HG03571 (cell line): ENCODE results near the gene OTUD5.

ENCODE experiments used
- ATAC-seq: cut with Tn5 transposase; IDR thresholded peaks from one replicate; pipeline ENCODE4 v1.9.1; 2021; ENCODE audit not compliant: unreplicated experiment

OTUD5 gene

DNA sequence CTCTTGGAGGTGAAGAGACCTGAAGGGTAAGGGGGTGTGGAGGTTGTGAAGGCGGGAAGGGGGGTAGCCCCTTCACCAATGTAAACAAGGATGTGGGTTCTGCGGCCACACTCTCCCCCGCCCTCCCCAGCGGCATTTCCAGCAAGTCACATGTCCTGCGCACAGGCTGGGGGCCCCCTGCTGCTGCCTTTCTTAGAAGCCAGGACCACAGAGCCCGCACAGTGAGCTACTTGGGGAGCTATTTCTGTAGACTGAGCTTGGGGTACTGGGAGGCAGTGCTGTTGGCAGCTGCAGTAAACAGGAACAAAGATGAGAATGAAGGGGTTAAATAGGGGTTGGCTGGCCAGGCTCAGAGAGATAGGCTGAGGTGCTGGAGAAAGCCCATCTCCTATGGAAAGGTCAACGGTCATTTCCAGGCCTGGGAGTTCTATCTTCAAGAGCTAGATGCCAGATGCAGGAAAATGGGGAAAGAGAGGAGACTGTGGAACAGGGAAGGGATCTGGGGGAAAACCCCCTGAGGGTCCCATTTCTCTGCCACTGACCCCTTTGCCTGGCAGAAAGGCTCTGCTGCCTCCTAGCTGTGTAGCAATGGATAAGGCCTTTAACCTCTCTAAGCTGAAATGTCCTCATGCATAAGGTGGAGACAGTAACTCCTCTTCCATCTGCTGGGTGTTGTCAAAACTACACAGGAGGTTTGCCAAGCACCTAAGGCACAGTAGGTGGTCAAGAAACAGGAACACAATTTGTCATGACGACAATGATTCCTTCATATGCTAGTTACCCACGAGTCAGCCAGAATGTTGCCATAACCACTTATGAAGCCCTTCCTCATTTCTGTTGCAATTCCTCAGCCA lies 20.1 kb downstream of the OTUD5 start:
- ATAC-seq, result peak; percentile 69

DNA sequence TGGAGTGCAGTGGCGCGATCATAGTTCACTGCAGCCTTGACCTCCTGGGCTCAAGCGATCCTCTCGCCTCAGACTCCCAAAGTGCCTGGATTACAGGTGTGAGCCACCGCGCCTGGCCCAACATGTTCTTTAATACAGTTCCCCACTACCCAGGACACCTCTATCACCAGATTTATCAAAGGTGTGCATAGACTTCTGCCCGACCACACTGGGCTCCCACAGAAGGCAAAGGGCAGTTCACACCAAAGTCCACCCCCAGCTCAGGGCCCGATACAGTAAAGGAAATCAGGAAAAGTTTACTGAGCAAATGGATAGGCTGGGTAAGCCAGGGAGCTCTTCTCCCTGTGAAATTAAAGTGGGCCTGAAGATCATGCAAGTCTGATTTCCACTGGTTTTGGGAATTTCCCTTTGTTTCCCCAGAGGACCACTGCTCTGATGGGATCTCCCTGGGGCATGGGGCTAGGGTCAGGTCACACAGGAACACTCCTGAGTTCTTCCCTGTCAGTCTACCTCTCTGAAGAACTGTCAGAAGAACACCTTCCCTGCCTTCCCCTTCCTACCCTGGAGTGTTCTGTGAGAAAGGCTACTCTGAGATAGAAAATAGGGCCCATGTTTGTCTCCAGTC lies 20.9 kb downstream of the OTUD5 start:
- ATAC-seq, result peak; percentile 3

DNA sequence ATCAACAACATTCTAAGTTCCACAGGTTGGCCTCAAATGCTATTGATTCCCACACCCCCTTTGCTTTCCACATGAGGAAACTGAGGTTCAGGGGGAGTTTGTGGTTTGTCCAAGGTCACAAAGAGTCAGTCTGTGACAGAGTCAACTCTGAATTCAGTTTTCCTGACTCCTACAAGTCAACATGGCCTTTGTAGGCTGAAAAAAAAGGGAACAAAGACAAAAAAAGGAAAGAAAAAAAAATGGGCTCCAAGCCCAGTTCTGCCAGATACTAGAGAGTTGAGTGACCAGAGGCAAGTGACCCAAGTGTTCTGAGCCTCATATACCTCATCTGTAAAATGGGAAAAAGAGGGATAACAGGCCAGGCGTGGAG lies 22.1 kb downstream of the OTUD5 start:
- no peak for ATAC-seq

DNA sequence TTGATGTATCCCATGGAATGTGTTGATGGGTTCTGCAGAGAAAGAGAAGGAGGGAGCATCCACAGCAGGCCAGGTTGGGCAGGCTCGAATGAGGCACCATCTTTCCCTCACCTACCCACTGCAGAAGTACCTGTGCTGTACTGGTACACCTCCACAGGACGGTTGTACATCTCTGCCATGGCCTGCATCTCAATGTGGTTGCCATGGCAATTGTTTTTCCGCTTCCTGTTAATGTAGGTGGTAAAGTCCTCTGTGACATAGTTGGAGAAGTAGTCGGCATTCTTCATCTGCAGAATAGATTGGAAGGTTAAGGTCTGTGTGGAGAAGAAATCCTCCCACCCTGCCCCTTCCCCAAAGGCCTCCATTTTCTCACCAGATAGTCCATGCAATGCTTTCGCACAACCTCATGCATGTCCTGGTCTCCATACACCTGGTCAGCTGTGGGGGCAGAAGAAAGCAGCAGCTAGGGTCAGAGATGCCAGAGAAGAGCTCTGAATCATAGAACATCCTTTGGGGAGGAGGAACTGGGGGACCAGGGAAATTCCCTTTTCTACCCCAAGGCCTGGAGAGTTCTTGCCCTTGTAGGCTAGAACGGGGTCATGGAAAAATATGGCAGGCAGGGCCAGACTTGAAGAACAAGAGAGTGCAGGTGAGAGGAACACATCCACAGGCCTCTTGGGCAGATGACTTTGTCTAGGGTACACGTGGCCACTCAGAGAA lies 22.7 kb downstream of the OTUD5 start:
- ATAC-seq, result no peak

DNA sequence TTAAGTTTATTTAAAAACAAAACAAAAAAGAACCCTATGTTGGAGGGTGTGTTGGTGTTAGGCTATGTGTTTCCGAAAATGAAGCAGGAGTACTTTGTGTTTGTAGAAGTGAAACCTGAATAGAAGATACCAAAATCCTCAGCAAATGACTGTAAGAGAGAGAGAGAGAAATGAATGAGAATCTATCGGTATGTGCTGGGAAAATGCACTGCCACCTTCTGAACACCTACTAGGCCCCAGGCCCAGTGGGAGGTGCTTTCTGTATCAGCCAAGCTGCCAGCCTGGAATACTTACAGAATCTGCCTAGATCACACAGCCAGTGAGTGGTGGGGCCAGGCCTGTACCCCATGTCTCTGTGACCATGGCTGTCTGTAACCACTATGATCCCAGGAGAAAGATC lies 23.6 kb downstream of the OTUD5 start:
- no peak for ATAC-seq

- ATAC-seq, result no peak
Observed at GRCh38 chrX:48927736-48928382, 29.5 kb downstream of the OTUD5 start.

DNA sequence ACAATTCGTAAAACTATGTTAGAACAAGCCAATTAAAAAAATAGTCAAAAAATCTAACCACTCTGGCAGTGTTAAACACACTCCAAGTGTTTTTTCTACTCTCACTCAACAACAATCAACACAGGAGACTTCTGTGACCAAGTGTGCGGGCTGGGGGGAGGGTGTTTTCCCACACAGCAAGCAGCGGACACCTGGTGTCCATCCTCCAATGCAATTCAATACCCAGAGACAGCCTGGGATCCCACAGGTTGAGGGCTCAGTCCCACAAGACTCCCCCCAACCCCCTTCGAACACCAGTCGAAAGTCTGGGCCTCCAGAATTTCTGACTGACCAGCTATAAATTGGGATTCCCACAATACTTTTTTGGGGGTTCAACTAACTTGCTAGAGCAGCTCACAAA lies 30.3 kb downstream of the OTUD5 start:
- no peak for ATAC-seq

DNA sequence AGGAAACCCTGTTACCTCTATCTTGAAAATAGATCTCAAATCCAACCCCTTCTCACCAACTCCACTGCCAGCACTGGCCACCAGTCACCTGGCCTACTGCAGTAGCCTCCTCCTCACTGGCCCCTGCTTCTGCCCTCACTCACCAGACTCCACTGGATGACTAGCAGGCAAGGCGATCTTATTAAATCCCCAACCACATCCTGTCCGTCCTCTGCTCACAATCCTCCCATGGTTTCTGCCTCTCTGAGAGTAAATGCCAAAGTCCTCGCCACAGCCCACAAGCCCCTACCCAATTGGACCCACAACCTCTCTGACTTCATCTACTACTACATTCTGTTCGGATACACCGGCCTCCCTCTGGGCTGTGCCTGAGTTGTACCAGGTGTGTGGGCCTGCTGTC lies 33.1 kb downstream of the OTUD5 start:
- no peak for ATAC-seq

DNA sequence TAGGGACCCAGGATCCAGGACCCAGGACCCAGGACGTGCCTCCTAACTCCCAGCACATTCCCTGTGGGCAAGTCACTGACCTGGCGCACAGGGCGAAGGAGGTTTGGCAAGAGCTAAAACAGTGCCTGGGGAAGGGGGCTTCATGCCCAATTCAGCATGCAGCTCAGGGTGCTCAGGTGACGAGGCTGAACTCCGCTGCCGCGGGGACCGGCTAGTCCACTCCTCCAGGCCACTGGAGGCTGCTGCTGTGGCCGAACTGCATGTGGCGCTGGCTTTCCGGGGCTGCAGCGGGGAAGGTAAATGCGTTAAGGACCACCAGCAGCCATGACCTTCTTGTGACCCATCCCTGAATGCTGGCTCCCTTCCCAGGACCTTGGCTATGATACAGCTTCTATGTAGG lies 33.6 kb downstream of the OTUD5 start:
- ATAC-seq, result no peak

GRCh38 chrX:48920718-48921104 lies 36.7 kb downstream of the OTUD5 start:
- no peak for ATAC-seq

- ATAC-seq, result no peak
Observed at GRCh38 chrX:48919947-48920717, 37.3 kb downstream of the OTUD5 start.

DNA sequence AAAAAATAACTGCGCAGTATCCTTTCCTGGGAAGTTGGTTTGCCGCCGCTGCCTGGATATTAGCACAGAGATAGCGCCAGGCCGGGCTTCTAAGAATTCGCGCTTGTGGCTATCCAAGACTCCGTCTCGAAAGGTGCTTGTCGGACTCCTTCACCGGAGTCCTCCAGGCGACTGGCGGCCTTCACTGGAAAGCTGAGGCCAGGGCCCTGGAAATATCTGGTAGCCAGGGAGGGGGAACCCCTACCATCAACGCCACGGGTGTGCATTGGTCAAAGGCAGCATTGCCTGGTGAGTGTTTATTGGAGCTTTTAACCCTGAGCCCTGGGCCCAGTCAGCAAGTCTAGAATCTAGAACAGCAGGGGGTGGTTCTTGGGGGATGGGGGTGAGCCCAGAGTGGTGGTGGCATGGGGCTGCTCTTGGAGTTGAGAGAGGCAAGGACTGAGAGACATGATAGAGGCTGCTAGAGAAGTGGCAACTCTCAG lies 38.0 kb downstream of the OTUD5 start:
- ATAC-seq, result peak; percentile 3

- ATAC-seq, result peak; percentile 73
Observed at GRCh38 chrX:48918643-48919340, 38.6 kb downstream of the OTUD5 start, which contains the start of gene PIM2. Gene PIM2 (minus strand): TSS chrX:48919024. CDS start chrX:48918834, 190 bp downstream.

GRCh38 chrX:48918301-48918642 lies 39.1 kb downstream of the OTUD5 start:
- ATAC-seq, result no peak

GRCh38 chrX:48917139-48918001 lies 40.0 kb downstream of the OTUD5 start:
- peak; percentile 35 for ATAC-seq

DNA sequence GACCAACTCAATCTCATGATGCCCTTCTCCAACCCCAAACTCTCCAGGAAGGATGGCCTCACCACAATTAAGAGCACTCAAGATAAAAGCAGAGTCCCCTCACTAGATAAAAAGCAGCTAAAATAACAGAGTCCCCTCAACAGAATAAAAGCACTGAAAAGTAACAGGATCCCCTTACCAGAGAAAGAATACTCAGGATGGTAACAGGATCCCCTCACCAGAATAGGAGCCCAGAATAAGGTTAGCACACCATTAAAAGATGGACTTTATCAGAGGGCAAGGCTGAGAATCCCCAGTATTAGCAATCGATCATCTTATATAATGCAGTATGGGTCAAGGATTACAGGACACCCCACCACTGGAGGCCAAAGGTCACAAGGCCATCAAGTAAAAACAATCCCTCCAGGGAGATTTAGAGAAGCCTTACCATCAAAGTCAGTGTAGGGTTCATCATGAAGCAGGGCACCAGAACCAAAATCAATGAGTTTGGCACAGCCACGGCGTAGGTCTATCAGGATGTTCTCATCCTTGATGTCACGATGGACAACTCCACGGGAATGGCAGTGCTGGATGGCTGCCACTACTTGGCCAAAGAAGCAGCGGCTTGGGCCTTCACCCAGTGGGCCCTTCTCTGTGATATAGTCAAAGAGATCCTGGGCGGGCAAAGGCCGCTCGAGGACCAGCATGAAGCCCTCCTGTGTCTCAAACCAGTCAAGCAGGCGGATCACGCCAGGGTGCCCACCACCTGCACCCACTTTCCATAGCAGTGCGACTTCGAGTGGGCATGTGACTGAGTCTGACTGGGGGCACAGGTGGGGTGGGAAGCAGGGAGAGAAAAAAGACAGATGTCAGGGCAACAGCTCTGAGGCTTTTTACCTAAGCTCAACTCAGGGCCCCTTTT lies 42.6 kb downstream of the OTUD5 start:
- no peak for ATAC-seq

DNA sequence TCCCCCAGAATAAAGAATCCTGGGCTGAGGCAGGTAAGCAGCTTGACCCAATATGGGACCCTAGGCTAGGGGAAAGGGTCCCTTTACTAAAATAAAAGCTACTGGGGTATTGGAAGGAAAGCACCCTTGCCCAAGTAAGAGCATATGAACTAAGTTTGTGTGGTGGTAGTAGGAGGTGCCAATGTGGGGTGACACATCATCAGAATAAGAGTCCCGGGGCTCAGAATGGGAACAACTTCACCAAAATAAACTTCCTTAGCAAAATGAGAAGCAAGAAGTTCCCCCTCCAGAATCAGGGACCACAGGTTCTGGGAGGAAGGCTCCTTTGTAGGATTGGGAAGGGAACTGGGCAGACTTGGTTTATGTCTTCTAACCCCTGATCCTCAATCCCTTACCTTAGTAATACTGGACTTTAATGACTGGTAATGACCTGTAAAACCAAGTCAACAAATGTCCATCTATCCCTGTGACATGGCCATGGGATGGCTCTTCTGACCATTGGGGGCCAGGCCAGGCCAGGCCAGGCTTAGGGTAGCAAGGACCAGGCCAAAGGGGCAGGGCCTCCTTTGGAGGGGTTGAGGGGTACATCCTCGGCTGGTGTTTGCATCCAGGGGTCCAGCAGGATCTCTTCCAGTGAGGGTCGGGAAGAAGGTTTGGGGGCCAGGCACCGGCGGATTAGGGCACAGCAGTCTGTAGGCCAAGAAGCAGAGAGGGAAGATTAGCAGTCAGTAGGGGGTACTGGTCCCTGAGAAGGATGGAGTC lies 43.6 kb downstream of the OTUD5 start:
- no peak for ATAC-seq
